Mammary epithelial cell (primary cell): Measurements from ENCODE around the gene ERF.

Experiments used
- CTCF ChIP-seq, 2 donors: IDR thresholded peaks in 1 of 2; conservative IDR thresholded peaks in 1 of 2; 2 replicates each; pipeline ENCODE4 v1.5.1; 2011 to 2012; ENCODE audit warnings: inconsistent platforms in 2 of 2, low read length in 2 of 2, mild to moderate bottlenecking in 2 of 2, control low read depth in 1 of 2, low read depth in 1 of 2; ENCODE audit not compliant: insufficient read depth in 1 of 2; ENCODE audit errors: extremely low read depth in 1 of 2
- EZH2 ChIP-seq: IDR thresholded peaks from 2 replicates; pipeline ENCODE4 v1.6.1; 2012; ENCODE audit warnings: low read length, inconsistent platforms, borderline replicate concordance

- TF ChIP-seq CTCF (conservative IDR thresholded peaks at IDR 0.05 in 1 of 2, IDR thresholded peaks at IDR 0.05 in 1 of 2; ENCODE audit: extremely low read depth in 1 of 2, insufficient read depth in 1 of 2, low read depth in 1 of 2, low read length in 2 of 2) (peak in 1 of 2 donors; percentile 5), EZH2 (no peak)
Observed at GRCh38 chr19:42295342-42295741, 40.4 kb upstream of the ERF start.
